K562 (cell line): ENCODE measurements around the gene SEC24A. TPM values are rescaled to one million over a fixed set of nuclear protein-coding genes. Genes with fewer than 3 reads are reported as not detected.
"Not testable (repeated sequence)": the region's sequence is repeated elsewhere in the genome, so short reads cannot be mapped to it uniquely, and the experiment has no call there.

ENCODE experiments used
- ATAC-seq: fragments of 200-7000 bp; cut with Tn5 transposase; 3 replicates; pipeline ENCODE4 v1.9.1; 2020; ENCODE audit warnings: moderate library complexity
- BruUV-seq: library from RNA; stranded (reverse); fragments of 400-500 nt; replicated peaks from 2 replicates; lab custom pipeline; 2021; lab: Mats Ljungman, UMichigan
- CTCF ChIA-PET: fragments of 300-600 bp; formaldehyde crosslinking; extraction: SDS; loops from one replicate; lab custom pipeline; 2021; ENCODE audit warnings: low intra/inter-chr PET ratio; lab: Yijun Ruan, JAX
- POLR2A ChIA-PET: fragments of 300-600, 350-650 bp; sonication (Branson Sonifier 250); formaldehyde crosslinking; extraction: SDS; loops from one replicate; lab custom pipeline; 2021; ENCODE audit warnings: antibody characterized with exemption, inconsistent platforms; lab: Yijun Ruan, JAX
- DNase-seq, 4 experiments: peaks; one replicate each; pipeline versions ENCODE4 v3.0.0 to v3.0.0-alpha.2; 2011 to 2018; ENCODE audit warnings: low spot score in 3 of 4, mixed read lengths in 3 of 4; ENCODE audit errors: extremely low read depth in 1 of 4
- FAIRE-seq: peaks from 2 replicates; lab custom pipeline; 2011; peaks lifted over from hg19 to GRCh38; lab: Jason Lieb, UNC
- H2AFZ ChIP-seq: 2 replicates; pipeline ENCODE4 v1.6.0; 2011; ENCODE audit warnings: low read depth, low read length, control low read depth, inconsistent platforms
- H3K27ac ChIP-seq: fragments of 200-600 bp; 3 replicates; pipeline ENCODE4 v1.8.0; 2011; ENCODE audit warnings: low read depth, mild to moderate bottlenecking, control low read depth, inconsistent platforms, low read length, moderate library complexity, mixed read lengths; ENCODE audit errors: extremely low read depth
- H3K27me3 ChIP-seq, 2 experiments: fragments of 300-600 bp in 1 of 2; 2 replicates in 1 of 2; 3 replicates in 1 of 2; pipeline versions ENCODE4 v1.6.0 to v1.8.0; 2011; ENCODE audit warnings: inconsistent platforms in 2 of 2, low read length in 2 of 2, mild to moderate bottlenecking in 1 of 2, mixed read lengths in 1 of 2, moderate library complexity in 1 of 2; ENCODE audit not compliant: control insufficient read depth in 2 of 2, insufficient read depth in 2 of 2
- H3K36me3 ChIP-seq: fragments of 300-600 bp; 3 replicates; pipeline ENCODE4 v1.8.0; 2011; ENCODE audit warnings: mild to moderate bottlenecking, low read length, inconsistent platforms; ENCODE audit not compliant: control insufficient read depth, insufficient read depth
- H3K4me1 ChIP-seq, 2 experiments: fragments of 200-600 bp in 1 of 2; replicated peaks in 1 of 2; 2 replicates in 1 of 2; 3 replicates in 1 of 2; pipeline versions ENCODE4 v1.5.1 to v1.8.0; 2011; ENCODE audit warnings: inconsistent platforms in 2 of 2, low read length in 2 of 2, mild to moderate bottlenecking in 1 of 2, mixed read lengths in 1 of 2, moderate library complexity in 1 of 2; ENCODE audit not compliant: control insufficient read depth in 2 of 2, insufficient read depth in 2 of 2
- H3K4me2 ChIP-seq: 2 replicates; pipeline ENCODE4 v1.6.1; 2011; ENCODE audit warnings: low read length, control low read depth, inconsistent platforms, mixed read lengths; ENCODE audit not compliant: insufficient read depth
- H3K4me3 ChIP-seq: fragments of 200-600 bp; sonication (generic), shearing (Covaris generic); 2 replicates; pipeline ENCODE4 v1.5.1; 2016; ENCODE audit warnings: control low read depth, inconsistent platforms
- H3K79me2 ChIP-seq: fragments of 200-600 bp; 3 replicates; pipeline ENCODE4 v1.8.0; 2011; ENCODE audit warnings: low read length, inconsistent platforms; ENCODE audit not compliant: control insufficient read depth, insufficient read depth
- H3K9ac ChIP-seq, 2 experiments: 2 replicates each; pipeline versions ENCODE4 v1.6.0 to v1.6.1; 2011; ENCODE audit warnings: low read depth in 2 of 2, low read length in 2 of 2, control low read depth in 1 of 2, inconsistent platforms in 1 of 2, mild to moderate bottlenecking in 1 of 2, mixed read lengths in 1 of 2; ENCODE audit not compliant: insufficient read depth in 1 of 2
- H3K9me1 ChIP-seq: one replicate; pipeline ENCODE4 v1.6.0; 2011; ENCODE audit warnings: inconsistent platforms, mild to moderate bottlenecking, low read length, moderate library complexity; ENCODE audit not compliant: control insufficient read depth, insufficient read depth
- H3K9me3 ChIP-seq: replicated peaks from 2 replicates; pipeline ENCODE4 v1.5.1; 2011; ENCODE audit warnings: low read depth, low read length, inconsistent platforms; ENCODE audit not compliant: control insufficient read depth, insufficient read depth
- H4K20me1 ChIP-seq: replicated peaks from 2 replicates; pipeline ENCODE4 v1.6.1; 2011; ENCODE audit warnings: low read length, inconsistent platforms, mixed read lengths; ENCODE audit not compliant: control insufficient read depth, insufficient read depth
- ARID3B ChIP-seq: fragments of 250-450 bp; sonication (Bioruptor Pico); IDR thresholded peaks from 2 replicates; pipeline ENCODE4 v1.4.0; 2020; ENCODE audit warnings: borderline replicate concordance
- DPF2 ChIP-seq: fragments of 450-650 bp; IDR thresholded peaks from 2 replicates; pipeline ENCODE4 v1.6.1; 2016
- EP400 ChIP-seq: fragments of 450-650 bp; IDR thresholded peaks from 2 replicates; pipeline ENCODE4 v1.6.1; 2017; ENCODE audit warnings: antibody characterized with exemption, mild to moderate bottlenecking, moderate library complexity
- HDAC1 ChIP-seq, 2 experiments: fragments of 450-650 bp; IDR thresholded peaks; 2 replicates each; pipeline ENCODE4 v1.6.1; 2016 to 2017; ENCODE audit warnings: inconsistent platforms in 1 of 2, mild to moderate bottlenecking in 1 of 2, moderate library complexity in 1 of 2
- HDGF ChIP-seq: fragments of 450-650 bp; IDR thresholded peaks from 2 replicates; pipeline ENCODE4 v1.6.1; 2016
- MNT ChIP-seq, 2 experiments: fragments of 450-650 bp; conservative IDR thresholded peaks; 2 replicates each; pipeline ENCODE4 v1.6.1; 2017; ENCODE audit warnings: mild to moderate bottlenecking in 2 of 2, moderate library complexity in 2 of 2
- NCOA6 ChIP-seq: fragments of 450-650 bp; IDR thresholded peaks from 2 replicates; pipeline ENCODE4 v1.6.1; 2017; ENCODE audit warnings: mild to moderate bottlenecking
- NKRF ChIP-seq: fragments of 450-650 bp; IDR thresholded peaks from 2 replicates; pipeline ENCODE4 v1.6.1; 2016; ENCODE audit warnings: borderline replicate concordance
- STAT5B ChIP-seq: fragments of 250-450 bp; sonication (Bioruptor Pico); IDR thresholded peaks from 2 replicates; pipeline ENCODE4 v1.8.0; 2021; ENCODE audit warnings: mild to moderate bottlenecking, inconsistent platforms
- WGBS: fragments of 100-300 bp; shearing (Covaris generic); methylation state at CpG from one replicate; pipeline ENCODE4 v1.1.6; 2016; ENCODE audit warnings: low coverage, mixed read lengths; ENCODE audit not compliant: insufficient coverage; ENCODE audit errors: missing lambda C conversion rate; 5-methylcytosine and 5-hydroxymethylcytosine counted together
- in situ Hi-C: fragments of 300-500 bp; cut with MboI; formaldehyde crosslinking; loops from 4 replicates; pipeline ENCODE4 v1.15.0; 2018; ENCODE audit warnings: inconsistent platforms, mixed read lengths
- intact Hi-C: fragments of 100-400 bp; cut with micrococcal nuclease; formaldehyde crosslinking; loops from 2 replicates; pipeline ENCODE4 v1.14.2; 2022
- polyA plus RNA-seq, 8 experiments: library from polyadenylated mRNA; depleted of rRNA in 4 of 8; stranded (reverse) in 5 of 8; unstranded in 3 of 8; fragments of >200 nt; fragmentation: Nextera tagmentation in 2 of 8; fragmentation: Illumina TruSeq in 1 of 8; extraction: Ambion mirVana in 2 of 8; extraction: Trizol in 1 of 8; gene quantifications; 2 replicates each; pipeline versions ENCODE4 v1.2.1 to v1.2.3, GENCODE V29; 2011 to 2014; ENCODE audit warnings: inconsistent platforms in 1 of 8, missing spikeins in 1 of 8
- total RNA-seq, 7 experiments: library from RNA; depleted of rRNA in 6 of 7; stranded (reverse); fragments of >200 nt in 6 of 7; fragmentation: Illumina TruSeq in 2 of 7; extraction: Trizol in 2 of 7; gene quantifications; 2 replicates each; pipeline versions ENCODE4 v1.2.1 to v1.2.3, GENCODE V29; 2011 to 2021; ENCODE audit warnings: low replicate concordance in 1 of 7

The SEC24A gene
- total and polyA plus RNA-seq, 9 of the 15 experiments (the other 6 are each of a cell fraction or from before 2014, with no cell fraction given), result 7.9 to 36.5 (median 17.5) TPM

GRCh38 chr5:134649163-134649835 lies 714 bp downstream of the SEC24A start (continued):
- no peak for TF ChIP-seq ARID3B (CRISPR knock-in tag)
- TF ChIP-seq DPF2, result no peak
- TF ChIP-seq STAT5B (CRISPR knock-in tag), result no peak
- TF ChIP-seq NCOA6, result no peak

GRCh38 chr5:134650660-134651059 lies 2.1 kb downstream of the SEC24A start:
- 0 out of 4 replicates have a peak overlapping the region, but pooled peaks of 1 of the 2 experiments have one; percentile 98 for H3K9ac ChIP-seq
- WGBS, result 6% methylated on average over 6 of the region's 6 CpGs
- H3K27me3 ChIP-seq, H4K20me1 ChIP-seq, DNase-seq, H3K36me3 ChIP-seq, H3K27ac ChIP-seq, intact Hi-C loops, FAIRE-seq, H3K9me3 ChIP-seq, CTCF ChIA-PET, BruUV-seq, H3K9me1 ChIP-seq, H2AFZ ChIP-seq, in situ Hi-C loops, ATAC-seq: not testable (repeated sequence)
- TF ChIP-seq NKRF (peak; percentile 45; the same call in 1 of the 2 replicates), HDAC1 (IDR thresholded peaks at IDR 0.05) (0 out of 4 replicates have a peak, but pooled peaks of 1 of the 2 experiments have one; percentile 11), HDGF (0 out of 2 replicates have a peak, but pooled peaks have one; percentile 54), DPF2 (0 out of 2 replicates have a peak, but pooled peaks have one; percentile 17), EP400 (0 out of 2 replicates have a peak, but pooled peaks have one; percentile 14), MNT (conservative IDR thresholded peaks at IDR 0.05) (0 out of 4 replicates have a peak, but pooled peaks of 1 of the 2 experiments have one; percentile 17)
- H3K4me2 ChIP-seq, result peak overlapping the region; percentile 97
- H3K79me2 ChIP-seq, result peaks cover 82% of the 10 kb centered on the region
- POLR2A ChIA-PET, result interaction anchor here (0.6 kb wide), 1 partner anchor 790 kb away, joined by 3 read pairs; no protein-coding TSS in a partner anchor
- H3K4me3 ChIP-seq, result 0 out of 2 replicates have a peak overlapping the region, but pooled peaks have one; percentile 95
- H3K4me1 ChIP-seq, result peaks cover 0 to 15% of the 10 kb centered on the region in 2 experiments; a peak in 1 of 5 replicates
